Measurements from ENCODE around the gene ING5. TPM values are rescaled to one million over a fixed set of nuclear protein-coding genes. Genes with fewer than 3 reads are reported as not detected.

The ING5 gene
- total and polyA plus RNA-seq, 7 donors: 14.5 to 25.4 (median 18.9) TPM

DNA sequence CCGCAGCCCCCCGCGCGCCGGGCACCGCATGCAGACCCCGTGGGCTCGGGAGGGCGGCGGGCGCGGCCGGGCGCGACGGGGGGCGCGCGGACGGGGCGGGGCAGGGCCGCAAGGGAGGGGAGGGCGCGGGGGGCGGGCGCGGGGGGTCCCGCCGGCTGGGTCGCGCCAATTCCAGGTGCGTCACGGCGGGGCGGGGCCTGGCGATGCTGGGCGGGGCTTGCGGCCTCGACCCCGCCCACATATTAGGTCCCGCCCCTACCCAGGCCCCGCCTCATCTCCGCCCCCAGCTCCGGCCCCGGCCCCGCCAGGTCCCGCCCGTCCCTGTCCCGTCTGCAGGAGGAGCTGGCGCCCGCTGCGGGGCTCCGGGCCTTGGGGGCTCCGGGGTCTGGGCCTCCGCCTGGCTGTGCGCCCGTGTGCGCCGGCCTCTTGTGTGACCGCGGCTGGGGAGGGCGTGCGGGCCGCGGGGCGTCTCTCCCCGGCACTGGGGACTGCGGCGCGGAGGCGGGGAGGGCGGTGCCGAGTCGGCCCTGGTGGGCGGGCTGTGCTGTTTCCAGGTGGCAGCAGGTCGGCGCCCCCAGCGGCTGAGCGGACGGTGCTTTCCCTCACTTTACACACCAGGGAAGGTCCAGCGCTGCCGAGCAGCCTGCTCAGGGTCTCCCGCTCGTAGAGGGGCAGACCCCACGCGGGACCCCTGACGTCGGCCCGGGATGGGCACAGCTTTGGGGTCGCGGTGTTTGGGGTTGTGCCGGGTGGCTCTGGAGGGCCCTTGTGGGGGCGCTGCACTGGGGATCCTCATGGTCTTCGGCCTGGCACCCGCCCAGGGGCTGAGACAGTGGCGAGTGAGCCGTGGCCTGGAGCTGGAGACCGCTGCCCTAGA, 554 bp downstream of the ING5 start:
- Histone ChIP-seq H3K4me1 (peaks cover 8% of the 10 kb centered on the region), H3K9me3 (peaks cover 5% of the 10 kb centered on the region), H3K27ac (peak overlapping the region; percentile 97), H3K27me3 (ENCODE audit: insufficient read depth in 3 of 3, low read length in 2 of 3) (no peaks in the 10 kb centered on the region), H3K36me3 (ENCODE audit: insufficient read depth in 1 of 2, low read depth in 1 of 2) (peaks cover 3 to 27% of the 10 kb centered on the region in 2 donors), H3K4me3 (peak overlapping the region; percentile 95)
- TF ChIP-seq, protein P1, sequence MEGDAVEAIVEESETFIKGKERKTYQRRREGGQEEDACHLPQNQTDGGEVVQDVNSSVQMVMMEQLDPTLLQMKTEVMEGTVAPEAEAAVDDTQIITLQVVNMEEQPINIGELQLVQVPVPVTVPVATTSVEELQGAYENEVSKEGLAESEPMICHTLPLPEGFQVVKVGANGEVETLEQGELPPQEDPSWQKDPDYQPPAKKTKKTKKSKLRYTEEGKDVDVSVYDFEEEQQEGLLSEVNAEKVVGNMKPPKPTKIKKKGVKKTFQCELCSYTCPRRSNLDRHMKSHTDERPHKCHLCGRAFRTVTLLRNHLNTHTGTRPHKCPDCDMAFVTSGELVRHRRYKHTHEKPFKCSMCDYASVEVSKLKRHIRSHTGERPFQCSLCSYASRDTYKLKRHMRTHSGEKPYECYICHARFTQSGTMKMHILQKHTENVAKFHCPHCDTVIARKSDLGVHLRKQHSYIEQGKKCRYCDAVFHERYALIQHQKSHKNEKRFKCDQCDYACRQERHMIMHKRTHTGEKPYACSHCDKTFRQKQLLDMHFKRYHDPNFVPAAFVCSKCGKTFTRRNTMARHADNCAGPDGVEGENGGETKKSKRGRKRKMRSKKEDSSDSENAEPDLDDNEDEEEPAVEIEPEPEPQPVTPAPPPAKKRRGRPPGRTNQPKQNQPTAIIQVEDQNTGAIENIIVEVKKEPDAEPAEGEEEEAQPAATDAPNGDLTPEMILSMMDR (IDR thresholded peaks at IDR 0.05): peak; percentile 11
- peak; percentile 80 to 93 for DNase-seq
- intact Hi-C loops (cut with DNase I): no loop called here
- 1% methylated on average over 45 to 93 of the region's 98 CpGs for WGBS, 3 donors
- ATAC-seq: peak; percentile 86 to 90 (median 87)

DNA sequence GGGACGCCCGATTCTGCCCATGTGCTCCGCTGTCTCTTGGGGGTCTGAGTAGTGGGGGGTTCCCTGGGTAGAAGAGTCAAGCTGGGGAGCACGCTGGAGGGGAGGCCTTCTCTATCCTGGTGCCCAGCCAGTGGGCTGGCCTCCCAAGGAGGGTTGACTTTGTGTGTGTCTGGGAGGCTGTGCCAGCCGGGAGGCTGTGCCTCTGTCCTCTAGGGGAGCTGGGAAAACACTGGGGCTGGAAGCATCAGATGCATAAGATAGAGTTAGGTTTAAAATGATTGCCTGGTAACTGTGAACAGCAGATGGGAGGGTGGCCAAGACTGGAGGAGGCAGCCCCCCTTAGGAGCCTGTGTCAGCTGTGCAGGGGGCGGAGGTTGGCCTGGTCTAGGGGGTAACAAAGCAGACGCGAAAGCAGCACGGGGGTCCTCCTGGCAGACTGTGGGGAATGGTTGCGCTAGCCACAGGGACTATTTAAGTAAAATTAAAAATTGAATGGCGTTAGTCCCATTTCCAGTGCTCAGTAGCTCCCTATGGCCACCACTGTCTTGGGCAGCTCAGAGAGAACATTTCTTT, 1.3 kb downstream of the ING5 start:
- ATAC-seq (no peak), DNase-seq (no peak)
- TF ChIP-seq, protein P1 (IDR thresholded peaks at IDR 0.05): no peak
- WGBS, 3 donors: 29 to 32% (median 31%) methylated on average over 11 of the region's 11 CpGs
- peaks cover 8% of the 10 kb centered on the region for H3K4me1 ChIP-seq
- H3K27me3 ChIP-seq (ENCODE audit: insufficient read depth in 3 of 3, low read length in 2 of 3): no peaks in the 10 kb centered on the region
- H3K9me3 ChIP-seq: peaks cover 5% of the 10 kb centered on the region
- H3K4me3 ChIP-seq: peak overlapping the region; percentile 95
- H3K27ac ChIP-seq: no peak overlapping the region
- peaks cover 3 to 33% of the 10 kb centered on the region in 2 donors for H3K36me3 ChIP-seq (ENCODE audit: insufficient read depth in 1 of 2, low read depth in 1 of 2)
- intact Hi-C loops (cut with DNase I): no loop called here

DNA sequence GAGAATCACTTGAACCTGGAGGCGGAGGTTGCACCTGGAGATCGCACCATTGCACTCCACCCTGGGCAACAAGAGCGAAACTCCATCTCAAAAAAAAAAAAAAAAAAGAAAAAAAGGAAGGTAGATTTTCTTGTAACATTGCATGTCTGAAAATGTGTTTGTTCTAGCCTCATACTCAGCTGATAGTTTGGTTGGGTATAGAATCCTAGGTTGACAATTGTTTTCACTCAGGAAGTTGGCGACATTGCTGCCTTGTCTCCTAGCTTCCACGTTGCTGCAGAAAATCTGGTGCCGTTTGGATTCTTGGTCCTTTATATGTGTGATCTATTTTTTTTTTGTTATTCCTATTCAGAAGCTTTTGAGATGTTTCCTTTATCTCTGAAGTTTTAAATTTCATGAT, 4.7 kb downstream of the ING5 start:
- intact Hi-C loops (cut with DNase I): no loop called here
- Histone ChIP-seq H3K9me3 (peaks cover 5% of the 10 kb centered on the region), H3K36me3 (ENCODE audit: insufficient read depth in 1 of 2, low read depth in 1 of 2) (peaks cover 3 to 66% of the 10 kb centered on the region in 2 donors), H3K27ac (no peak overlapping the region), H3K4me3 (no peak overlapping the region), H3K4me1 (peaks cover 8% of the 10 kb centered on the region), H3K27me3 (ENCODE audit: insufficient read depth in 3 of 3, low read length in 2 of 3) (no peaks in the 10 kb centered on the region)
- DNase-seq (no peak), ATAC-seq (no peak)
- WGBS, 3 donors: 95 to 99% (median 97%) methylated on average over 6 of the region's 6 CpGs
- TF ChIP-seq, protein P1 (IDR thresholded peaks at IDR 0.05): no peak

DNA sequence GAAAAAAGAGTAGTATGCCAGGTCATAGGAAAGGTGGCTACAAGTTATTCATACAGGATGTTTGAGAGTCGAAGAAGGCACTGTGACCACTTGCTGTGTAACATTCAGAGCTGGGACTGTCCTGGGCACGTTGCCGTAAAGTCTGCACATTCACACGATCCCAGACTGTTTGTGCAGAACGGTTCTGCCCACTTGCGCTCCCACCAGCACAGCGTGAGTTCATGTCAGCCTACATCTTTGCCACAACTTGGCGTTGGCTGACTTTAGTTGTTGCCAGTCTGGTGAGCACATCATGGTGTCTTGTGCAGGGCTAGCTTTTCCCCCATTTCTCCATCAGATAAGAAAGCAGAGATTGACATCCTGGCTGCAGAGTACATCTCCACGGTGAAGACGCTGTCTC, 7.0 kb downstream of the ING5 start:
- Histone ChIP-seq H3K27me3 (ENCODE audit: insufficient read depth in 3 of 3, low read length in 2 of 3) (no peaks in the 10 kb centered on the region), H3K27ac (no peak overlapping the region), H3K4me3 (no peak overlapping the region), H3K4me1 (no peaks in the 10 kb centered on the region), H3K36me3 (ENCODE audit: insufficient read depth in 1 of 2, low read depth in 1 of 2) (peaks cover 3 to 88% of the 10 kb centered on the region in 2 donors), H3K9me3 (peaks cover 5% of the 10 kb centered on the region)
- 88 to 94% (median 88%) methylated on average over 10 of the region's 10 CpGs for WGBS, 3 donors
- intact Hi-C loops (cut with DNase I): no loop called here
- no peak for ATAC-seq
- peak in 1 of 2 donors; percentile 6 for DNase-seq
- TF ChIP-seq, protein P1 (IDR thresholded peaks at IDR 0.05): no peak

Measured in psoas muscle (tissue), 8 donors.